ENCODE data around the gene RFX7. TPM values are rescaled to one million over a fixed set of nuclear protein-coding genes. Genes with fewer than 3 reads are reported as not detected.

Gene RFX7
- total RNA-seq, 1 experiment from 2014 or later: 43.4 TPM

- Histone ChIP-seq H4K5ac (ENCODE audit: insufficient read length, low read depth, low read length) (no peak overlapping the region), H3K23ac (ENCODE audit: insufficient read length, low read depth, low read length) (no peak overlapping the region), H4K91ac (ENCODE audit: insufficient read length, low read depth, low read length) (no peak overlapping the region), H2BK20ac (ENCODE audit: low read depth, low read length, poor library complexity, severe bottlenecking) (no peak overlapping the region), H2AK5ac (ENCODE audit: insufficient read length, low read length) (no peak overlapping the region), H2AFZ (ENCODE audit: low read length) (no peak overlapping the region), H2BK5ac (ENCODE audit: insufficient read length, low read length) (no peak overlapping the region), H4K8ac (replicated peaks; ENCODE audit: insufficient read length, low read depth, low read length) (no peak overlapping the region), H3K14ac (ENCODE audit: insufficient read depth, low read length) (no peak overlapping the region), H2BK12ac (ENCODE audit: insufficient read length, low read depth, low read length) (no peak overlapping the region), H3K4me2 (ENCODE audit: insufficient read depth, insufficient read length, low read length) (no peak overlapping the region), H2BK15ac (ENCODE audit: low read depth, low read length) (no peak overlapping the region), H3K27ac (ENCODE audit: insufficient read length, low read depth, low read length) (no peak overlapping the region), H3K56ac (ENCODE audit: insufficient read length, low read depth, low read length) (no peak overlapping the region), H3K9ac (ENCODE audit: extremely low read depth, insufficient read length, low read length) (no peak overlapping the region), H3K18ac (ENCODE audit: insufficient read length, low read depth, low read length) (no peak overlapping the region), H2BK120ac (ENCODE audit: low read depth, low read length, poor library complexity, severe bottlenecking) (no peak overlapping the region), H3T11ph (ENCODE audit: low read length) (no peak overlapping the region), H3K4me1 (ENCODE audit: insufficient read depth, low read length) (peaks cover 4% of the 10 kb centered on the region), H3K27me3 (ENCODE audit: insufficient read depth, low read length) (no peaks in the 10 kb centered on the region), H4K20me1 (ENCODE audit: control insufficient read depth, insufficient read depth, insufficient read length) (no peaks in the 10 kb centered on the region), H3K23me2 (ENCODE audit: insufficient read length, low read depth, low read length, poor library complexity, severe bottlenecking) (no peaks in the 10 kb centered on the region), H3K79me1 (ENCODE audit: insufficient read depth, low read depth, low read length, poor library complexity, severe bottlenecking) (peaks cover 3% of the 10 kb centered on the region), H3K9me3 (ENCODE audit: control insufficient read depth, low read depth, low read length) (no peaks in the 10 kb centered on the region), H3K79me2 (ENCODE audit: insufficient read depth, low read length) (peaks cover 39% of the 10 kb centered on the region; the same call in 1 of the 2 replicates), H3K4ac (ENCODE audit: low read depth, low read length) (no peak overlapping the region)
- Mint-ChIP-seq H3K27me3 (ENCODE audit: low read depth) (no peaks in the 10 kb centered on the region; the same call in 1 of the 2 replicates), H3K9me3 (peaks cover under 1 to 8% of the 10 kb centered on the region in 2 experiments; a peak in 4 of 5 replicates), H3K4me1 (peaks cover 29 to 39% of the 10 kb centered on the region in 2 experiments), H3K4me3 (no peak overlapping the region), H3K27ac (no peak overlapping the region), H3K36me3 (ENCODE audit: insufficient read depth in 1 of 3, low read depth in 3 of 3) (peaks cover 16 to 37% (median 29%) of the 10 kb centered on the region in 3 experiments)
- TF ChIP-seq CTCF (conservative IDR thresholded peaks at IDR 0.05): no peak
- no peak for DNase-seq
Measured at GRCh38 chr15:56240390-56240789, 3.3 kb downstream of the RFX7 start.

Data from H9 (cell line).